Neutrophil (primary cell): Measurements from ENCODE around the gene ZXDC.

Source experiments
- H3K27ac ChIP-seq: fragments of 200-600 bp; sonication (generic); 2 replicates; pipeline ENCODE4 v1.5.1; 2016; ENCODE audit warnings: mild to moderate bottlenecking, moderate library complexity
- H3K27me3 ChIP-seq: fragments of 200-600 bp; sonication (generic); 2 replicates; pipeline ENCODE4 v1.6.0; 2016; ENCODE audit warnings: mild to moderate bottlenecking
- H3K36me3 ChIP-seq: fragments of 200-600 bp; sonication (generic); 2 replicates; pipeline ENCODE4 v1.5.1; 2017
- H3K4me1 ChIP-seq, 2 experiments: fragments of 200-600 bp in 1 of 2; sonication (generic) in 1 of 2; 1 replicate in 1 of 2; 2 replicates in 1 of 2; pipeline versions ENCODE4 v1.5.1 to v1.6.1; 2013 to 2016; ENCODE audit warnings: low read depth in 1 of 2, low read length in 1 of 2, mild to moderate bottlenecking in 1 of 2, moderate library complexity in 1 of 2; ENCODE audit not compliant: control insufficient read depth in 1 of 2, insufficient read depth in 1 of 2
- H3K4me3 ChIP-seq, 2 experiments: fragments of 200-600 bp in 1 of 2; sonication (generic) in 1 of 2; 1 replicate in 1 of 2; 2 replicates in 1 of 2; pipeline ENCODE4 v1.5.1; 2013 to 2016; ENCODE audit warnings: low read depth in 1 of 2, low read length in 1 of 2, mild to moderate bottlenecking in 1 of 2, moderate library complexity in 1 of 2
- H3K9me3 ChIP-seq: fragments of 200-600 bp; sonication (generic); 2 replicates; pipeline ENCODE4 v1.5.1; 2016
- TF ChIP-seq, protein P1 (sequence below): fragments of 200-600 bp; sonication (generic); IDR thresholded peaks from 2 replicates; pipeline ENCODE4 v1.5.1; 2016; ENCODE audit warnings: antibody characterized with exemption

The ZXDC gene

GRCh38 chr3:126431103-126431534, 44.6 kb downstream of the ZXDC start:
- Histone ChIP-seq H3K9me3 (no peaks in the 10 kb centered on the region), H3K27me3 (no peaks in the 10 kb centered on the region), H3K27ac (no peak overlapping the region), H3K4me3 (no peak overlapping the region), H3K36me3 (peaks cover 38% of the 10 kb centered on the region), H3K4me1 (no peaks in the 10 kb centered on the region)
- TF ChIP-seq, protein P1, sequence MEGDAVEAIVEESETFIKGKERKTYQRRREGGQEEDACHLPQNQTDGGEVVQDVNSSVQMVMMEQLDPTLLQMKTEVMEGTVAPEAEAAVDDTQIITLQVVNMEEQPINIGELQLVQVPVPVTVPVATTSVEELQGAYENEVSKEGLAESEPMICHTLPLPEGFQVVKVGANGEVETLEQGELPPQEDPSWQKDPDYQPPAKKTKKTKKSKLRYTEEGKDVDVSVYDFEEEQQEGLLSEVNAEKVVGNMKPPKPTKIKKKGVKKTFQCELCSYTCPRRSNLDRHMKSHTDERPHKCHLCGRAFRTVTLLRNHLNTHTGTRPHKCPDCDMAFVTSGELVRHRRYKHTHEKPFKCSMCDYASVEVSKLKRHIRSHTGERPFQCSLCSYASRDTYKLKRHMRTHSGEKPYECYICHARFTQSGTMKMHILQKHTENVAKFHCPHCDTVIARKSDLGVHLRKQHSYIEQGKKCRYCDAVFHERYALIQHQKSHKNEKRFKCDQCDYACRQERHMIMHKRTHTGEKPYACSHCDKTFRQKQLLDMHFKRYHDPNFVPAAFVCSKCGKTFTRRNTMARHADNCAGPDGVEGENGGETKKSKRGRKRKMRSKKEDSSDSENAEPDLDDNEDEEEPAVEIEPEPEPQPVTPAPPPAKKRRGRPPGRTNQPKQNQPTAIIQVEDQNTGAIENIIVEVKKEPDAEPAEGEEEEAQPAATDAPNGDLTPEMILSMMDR, result no peak

- Histone ChIP-seq H3K36me3 (no peaks in the 10 kb centered on the region), H3K4me3 (no peak overlapping the region), H3K27ac (no peak overlapping the region), H3K9me3 (no peaks in the 10 kb centered on the region), H3K4me1 (no peaks in the 10 kb centered on the region), H3K27me3 (no peaks in the 10 kb centered on the region)
- TF ChIP-seq, protein P1, result no peak
Observed at GRCh38 chr3:126424751-126425150, 50.9 kb downstream of the ZXDC start.

- Histone ChIP-seq H3K27me3 (no peaks in the 10 kb centered on the region), H3K36me3 (no peaks in the 10 kb centered on the region), H3K9me3 (no peaks in the 10 kb centered on the region), H3K27ac (no peak overlapping the region), H3K4me3 (no peak overlapping the region), H3K4me1 (no peaks in the 10 kb centered on the region)
- TF ChIP-seq, protein P1, result no peak
Observed at GRCh38 chr3:126424039-126424717, 51.5 kb downstream of the ZXDC start.

- TF ChIP-seq, protein P1, result no peak
- H3K27me3 ChIP-seq, result peaks cover 2% of the 10 kb centered on the region
Observed at GRCh38 chr3:126423191-126424038, 52.3 kb downstream of the ZXDC start.

GRCh38 chr3:126422571-126423091, 53.1 kb downstream of the ZXDC start:
- no peak overlapping the region for H3K27ac ChIP-seq
- peaks cover 9% of the 10 kb centered on the region for H3K27me3 ChIP-seq
- no peak overlapping the region for H3K4me3 ChIP-seq
- H3K4me1 ChIP-seq, result no peaks in the 10 kb centered on the region
- no peaks in the 10 kb centered on the region for H3K9me3 ChIP-seq
- TF ChIP-seq, protein P1, result no peak
- no peaks in the 10 kb centered on the region for H3K36me3 ChIP-seq

More at GRCh38 chr3:126423191-126424038, 52.3 kb downstream of the ZXDC start:
- Histone ChIP-seq H3K36me3 (no peaks in the 10 kb centered on the region), H3K9me3 (no peaks in the 10 kb centered on the region), H3K4me1 (no peaks in the 10 kb centered on the region), H3K4me3 (no peak overlapping the region), H3K27ac (no peak overlapping the region)
